Measurements from ENCODE around the gene MPPED1. TPM values are rescaled to one million over a fixed set of nuclear protein-coding genes. Genes with fewer than 3 reads are reported as not detected.

Gene MPPED1
- total and polyA plus RNA-seq, 2 of the 13 experiments (the other 11 are each of a cell fraction or from before 2014, with no cell fraction given) = 0.77 TPM; not detected in 1

DNA sequence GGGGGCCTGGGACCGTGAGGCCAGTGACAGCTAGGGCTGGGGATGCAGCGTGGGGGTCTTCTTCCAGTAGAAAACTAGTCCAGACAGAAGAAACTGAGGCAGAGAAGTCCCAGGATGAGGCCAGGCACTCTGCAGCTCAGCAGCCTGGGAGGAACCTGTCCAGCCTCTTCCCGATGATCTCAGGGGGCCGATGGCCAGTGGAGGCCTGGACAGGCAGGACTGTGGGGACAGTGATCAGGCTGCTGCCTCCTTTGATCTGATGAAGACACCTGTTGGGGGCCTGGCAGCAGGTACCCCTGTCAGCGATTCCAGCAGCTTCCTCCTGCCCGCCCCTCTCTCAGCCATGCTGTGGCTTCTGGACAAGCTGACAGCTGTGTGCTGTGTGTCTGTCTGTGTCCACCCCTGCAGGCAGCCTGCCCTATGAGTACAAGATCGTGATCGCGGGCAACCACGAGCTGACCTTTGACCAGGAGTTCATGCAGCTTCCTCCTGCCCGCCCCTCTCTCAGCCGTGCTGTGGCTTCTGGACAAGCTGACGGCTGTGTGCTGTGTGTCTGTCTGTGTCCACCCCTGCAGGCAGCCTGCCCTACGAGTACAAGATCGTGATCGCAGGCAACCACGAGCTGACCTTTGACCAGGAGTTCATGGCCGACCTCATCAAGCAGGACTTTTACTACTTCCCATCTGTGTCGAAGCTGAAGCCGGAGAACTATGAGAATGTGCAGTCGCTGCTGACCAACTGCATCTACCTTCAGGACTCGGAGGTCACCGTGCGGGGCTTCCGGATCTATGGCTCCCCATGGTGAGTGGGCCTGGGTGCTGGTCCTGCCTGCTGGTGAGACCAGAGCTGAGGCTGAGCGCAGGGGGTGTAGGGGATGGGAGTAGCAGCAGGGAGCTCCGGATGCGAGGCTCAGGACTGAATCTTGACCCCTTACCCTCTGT lies 62.6 kb downstream of the MPPED1 start (continued):
- 0 out of 2 replicates have a peak, but pooled peaks have one; percentile 53 for TF ChIP-seq RXRA (CRISPR knock-in tag; IDR thresholded peaks at IDR 0.05)
- TF ChIP-seq, protein P1, sequence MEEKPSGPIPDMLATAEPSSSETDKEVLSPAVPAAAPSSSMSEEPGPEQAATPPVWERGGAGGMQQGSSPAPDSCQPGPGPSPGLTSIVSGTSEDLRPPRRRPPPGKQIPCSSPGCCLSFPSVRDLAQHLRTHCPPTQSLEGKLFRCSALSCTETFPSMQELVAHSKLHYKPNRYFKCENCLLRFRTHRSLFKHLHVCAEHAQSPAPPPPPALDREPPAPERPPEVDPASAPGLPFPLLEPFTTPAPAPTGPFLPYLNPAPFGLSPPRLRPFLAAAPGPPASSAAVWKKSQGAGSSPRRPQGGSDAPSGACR (CRISPR knock-in tag; IDR thresholded peaks at IDR 0.05) = 0 out of 2 replicates have a peak, but pooled peaks have one; percentile 27
- TF ChIP-seq ZMYM2 (CRISPR knock-in tag; IDR thresholded peaks at IDR 0.05) = 0 out of 2 replicates have a peak, but pooled peaks have one; percentile 27
- TF ChIP-seq HNF4A (CRISPR knock-in tag; IDR thresholded peaks at IDR 0.05) = peak; percentile 83
- TF ChIP-seq HOXA3 (CRISPR knock-in tag; IDR thresholded peaks at IDR 0.05) = peak; percentile 54; the same call in 1 of the 2 replicates
- TF ChIP-seq ZMYM3 (CRISPR knock-in tag; IDR thresholded peaks at IDR 0.05) = 0 out of 2 replicates have a peak, but pooled peaks have one; percentile 52
- TF ChIP-seq, protein P2, sequence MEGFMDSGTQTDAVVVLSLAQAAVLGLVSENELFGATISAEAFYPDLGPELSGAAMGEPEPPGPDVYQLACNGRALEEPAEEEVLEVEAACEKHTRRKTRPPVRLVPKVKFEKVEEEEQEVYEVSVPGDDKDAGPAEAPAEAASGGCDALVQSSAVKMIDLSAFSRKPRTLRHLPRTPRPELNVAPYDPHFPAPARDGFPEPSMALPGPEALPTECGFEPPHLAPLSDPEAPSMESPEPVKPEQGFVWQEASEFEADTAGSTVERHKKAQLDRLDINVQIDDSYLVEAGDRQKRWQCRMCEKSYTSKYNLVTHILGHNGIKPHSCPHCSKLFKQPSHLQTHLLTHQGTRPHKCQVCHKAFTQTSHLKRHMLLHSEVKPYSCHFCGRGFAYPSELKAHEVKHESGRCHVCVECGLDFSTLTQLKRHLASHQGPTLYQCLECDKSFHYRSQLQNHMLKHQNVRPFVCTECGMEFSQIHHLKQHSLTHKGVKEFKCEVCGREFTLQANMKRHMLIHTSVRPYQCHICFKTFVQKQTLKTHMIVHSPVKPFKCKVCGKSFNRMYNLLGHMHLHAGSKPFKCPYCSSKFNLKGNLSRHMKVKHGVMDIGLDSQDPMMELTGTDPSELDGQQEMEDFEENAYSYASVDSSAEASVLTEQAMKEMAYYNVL (CRISPR knock-in tag; IDR thresholded peaks at IDR 0.05; ENCODE audit: borderline replicate concordance) = peak; percentile 30; the same call in 1 of the 2 replicates
- TF ChIP-seq TBX2 (CRISPR knock-in tag; IDR thresholded peaks at IDR 0.05; ENCODE audit: borderline replicate concordance) = peak; percentile 46
- TF ChIP-seq ZBTB20 (CRISPR knock-in tag; IDR thresholded peaks at IDR 0.05; ENCODE audit: borderline replicate concordance, low read depth) = peak; percentile 52; the same call in 1 of the 2 replicates
- 0 out of 2 replicates have a peak, but pooled peaks have one; percentile 85 for TF ChIP-seq ZNF567 (CRISPR knock-in tag; IDR thresholded peaks at IDR 0.05; ENCODE audit: borderline replicate concordance)
- peak; percentile 45; the same call in 1 of the 2 replicates for TF ChIP-seq TARDBP (CRISPR knock-in tag; IDR thresholded peaks at IDR 0.05)
- peak; percentile 44; the same call in 1 of the 2 replicates for TF ChIP-seq SOX5 (CRISPR knock-in tag; IDR thresholded peaks at IDR 0.05; ENCODE audit: borderline replicate concordance)
- TF ChIP-seq MAZ (IDR thresholded peaks at IDR 0.05; ENCODE audit: borderline replicate concordance, low read depth, low read length) = no peak
- peak; percentile 56; the same call in 1 of the 2 replicates for TF ChIP-seq MAZ (CRISPR knock-in tag; IDR thresholded peaks at IDR 0.05; ENCODE audit: low read depth)
- 0 out of 2 replicates have a peak, but pooled peaks have one; percentile 19 for TF ChIP-seq TRIM24 (CRISPR knock-in tag; IDR thresholded peaks at IDR 0.05)
- TF ChIP-seq MXI1 (IDR thresholded peaks at IDR 0.05; ENCODE audit: borderline replicate concordance, low read depth, low read length) = no peak
- TF ChIP-seq PPARG (CRISPR knock-in tag; conservative IDR thresholded peaks at IDR 0.05) = no peak
- TF ChIP-seq MED13 (CRISPR knock-in tag; IDR thresholded peaks at IDR 0.05) = no peak
- TF ChIP-seq ZZZ3 (CRISPR knock-in tag; IDR thresholded peaks at IDR 0.05; ENCODE audit: borderline replicate concordance) = peak; percentile 56; the same call in 1 of the 2 replicates
- no peak for TF ChIP-seq RFX5 (IDR thresholded peaks at IDR 0.05; ENCODE audit: low read depth, low read length)
- TF ChIP-seq ATF7 (IDR thresholded peaks at IDR 0.05) = no peak
- TF ChIP-seq ATF7 (CRISPR knock-in tag; IDR thresholded peaks at IDR 0.05) = 0 out of 2 replicates have a peak, but pooled peaks have one; percentile 34
- 0 out of 2 replicates have a peak, but pooled peaks have one; percentile 84 for TF ChIP-seq ZNF724P (CRISPR knock-in tag; IDR thresholded peaks at IDR 0.05; ENCODE audit: borderline replicate concordance)
- TF ChIP-seq, protein P3, sequence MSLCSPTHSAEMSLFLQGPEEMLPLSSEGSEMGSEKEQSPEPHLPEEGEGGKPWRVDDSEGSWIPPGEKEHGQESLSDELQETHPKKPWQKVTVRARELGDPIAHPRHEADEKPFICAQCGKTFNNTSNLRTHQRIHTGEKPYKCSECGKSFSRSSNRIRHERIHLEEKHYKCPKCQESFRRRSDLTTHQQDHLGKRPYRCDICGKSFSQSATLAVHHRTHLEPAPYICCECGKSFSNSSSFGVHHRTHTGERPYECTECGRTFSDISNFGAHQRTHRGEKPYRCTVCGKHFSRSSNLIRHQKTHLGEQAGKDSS (CRISPR knock-in tag; IDR thresholded peaks at IDR 0.05; ENCODE audit: borderline replicate concordance, low read depth) = 0 out of 2 replicates have a peak, but pooled peaks have one; percentile 57
- TF ChIP-seq, protein P4, sequence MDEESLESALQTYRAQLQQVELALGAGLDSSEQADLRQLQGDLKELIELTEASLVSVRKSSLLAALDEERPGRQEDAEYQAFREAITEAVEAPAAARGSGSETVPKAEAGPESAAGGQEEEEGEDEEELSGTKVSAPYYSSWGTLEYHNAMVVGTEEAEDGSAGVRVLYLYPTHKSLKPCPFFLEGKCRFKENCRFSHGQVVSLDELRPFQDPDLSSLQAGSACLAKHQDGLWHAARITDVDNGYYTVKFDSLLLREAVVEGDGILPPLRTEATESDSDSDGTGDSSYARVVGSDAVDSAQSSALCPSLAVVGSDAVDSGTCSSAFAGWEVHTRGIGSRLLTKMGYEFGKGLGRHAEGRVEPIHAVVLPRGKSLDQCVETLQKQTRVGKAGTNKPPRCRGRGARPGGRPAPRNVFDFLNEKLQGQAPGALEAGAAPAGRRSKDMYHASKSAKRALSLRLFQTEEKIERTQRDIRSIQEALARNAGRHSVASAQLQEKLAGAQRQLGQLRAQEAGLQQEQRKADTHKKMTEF (CRISPR knock-in tag; IDR thresholded peaks at IDR 0.05) = no peak
